ENCODE data around the gene GFER.
A peak's percentile ranks its signal among the peaks of the same experiment; 100 is the strongest.
"Not testable (repeated sequence)": the region's sequence is repeated elsewhere in the genome, so short reads cannot be mapped to it uniquely, and the experiment has no call there.

The GFER gene

GRCh38 chr16:1983544-1984346, at the start of gene GFER:
GFER (plus strand) TSS chr16:1984193; CDS start chr16:1984219, 26 bp downstream.
- DNase-seq: peak; percentile 84

DNA sequence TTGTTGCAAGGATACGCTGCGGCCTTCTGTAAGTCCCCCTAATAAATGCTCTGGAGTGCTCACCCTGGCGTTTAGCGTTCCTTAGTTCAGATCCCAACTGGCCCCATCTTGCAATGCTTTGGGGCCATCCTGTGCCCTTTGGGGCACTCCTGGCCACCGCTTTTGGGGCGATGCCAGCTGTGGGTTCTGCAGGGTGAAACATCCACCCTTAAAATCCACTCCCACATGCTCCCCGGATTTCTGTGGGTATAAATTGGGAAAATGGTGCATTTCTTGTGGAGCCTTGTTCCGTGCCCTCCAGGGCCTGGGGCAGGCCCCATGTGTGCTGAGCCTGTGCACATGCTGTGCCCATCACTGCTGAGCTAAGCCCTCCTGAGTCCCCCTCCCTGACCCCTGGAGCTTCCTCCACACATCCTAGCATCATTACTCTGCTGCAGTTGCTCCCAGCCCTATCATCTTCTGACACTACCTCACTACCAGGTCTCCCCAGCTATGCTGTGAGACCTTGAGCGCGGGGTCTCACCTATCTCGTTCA, 47.0 kb upstream of the GFER start:
- no peak for DNase-seq

GRCh38 chr16:1938316-1938715, 45.7 kb upstream of the GFER start:
- peak; percentile 56 for DNase-seq

DNA sequence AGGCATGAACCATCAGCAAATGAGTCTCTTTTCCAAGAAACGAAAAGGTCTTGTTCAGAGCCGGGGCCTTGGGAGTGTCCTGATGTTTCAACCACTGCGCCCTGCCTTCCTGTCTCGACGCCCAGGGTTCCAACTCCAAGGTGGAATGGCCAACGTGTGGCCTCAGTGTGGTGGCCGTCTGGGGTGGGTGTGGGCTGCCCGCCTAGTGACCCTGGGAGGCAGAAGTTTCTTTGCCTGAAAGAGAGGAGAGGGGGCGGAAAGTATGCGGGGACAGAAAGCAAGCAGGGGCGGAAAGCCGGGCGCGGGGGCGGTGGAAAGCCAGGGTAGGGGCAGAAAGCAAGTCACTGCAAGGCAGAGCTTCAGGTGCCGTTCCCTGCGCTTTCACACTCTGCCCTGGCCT, 45.1 kb upstream of the GFER start:
- DNase-seq: no peak

- not testable (repeated sequence) for DNase-seq
Measured at GRCh38 chr16:1939833-1940232, 44.2 kb upstream of the GFER start.

- no peak for DNase-seq
Measured at GRCh38 chr16:1940273-1941161, 43.5 kb upstream of the GFER start.

DNA sequence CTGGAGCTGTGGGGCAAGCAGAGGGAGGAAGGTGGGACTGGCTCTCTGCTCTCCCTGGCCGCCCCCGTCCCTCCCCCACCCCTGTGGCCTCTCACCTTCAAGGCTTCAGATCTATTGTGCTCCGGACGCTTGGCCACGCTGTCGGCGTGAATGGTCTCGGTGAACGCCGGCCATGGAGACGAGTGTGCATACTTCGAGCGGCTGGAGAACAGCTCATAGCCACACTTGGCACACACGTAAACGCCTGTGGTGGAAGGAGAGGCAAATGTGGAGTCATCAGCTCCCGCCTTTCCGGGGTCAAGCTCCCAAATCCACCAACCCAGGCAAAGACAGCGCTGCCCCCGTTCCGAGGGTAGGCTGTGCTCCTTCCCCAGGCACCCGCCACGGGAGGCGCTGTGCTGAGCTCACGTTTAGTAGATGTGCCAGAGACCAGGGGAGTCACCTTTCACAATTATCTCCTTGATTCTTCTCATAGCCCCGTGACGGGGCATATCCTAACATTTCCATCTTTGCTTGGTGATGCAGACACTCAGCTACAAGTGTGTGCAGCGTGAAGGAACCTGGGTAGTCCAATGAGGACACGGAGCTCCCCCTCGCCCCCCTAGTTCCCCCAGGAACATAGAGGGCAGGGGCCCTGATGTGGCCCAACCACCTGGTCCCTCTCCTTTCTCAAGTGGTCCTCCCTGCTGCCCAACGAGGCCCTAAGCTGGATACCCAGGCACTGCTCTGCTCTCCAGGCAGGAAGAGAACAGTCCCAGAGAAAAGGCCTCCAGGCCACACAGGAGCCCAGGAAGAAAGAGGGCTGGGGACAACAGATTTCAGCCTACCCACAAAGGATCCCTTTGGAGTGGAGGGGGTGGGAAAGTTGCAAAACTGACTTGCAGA, 42.6 kb upstream of the GFER start:
- DNase-seq: no peak

DNA sequence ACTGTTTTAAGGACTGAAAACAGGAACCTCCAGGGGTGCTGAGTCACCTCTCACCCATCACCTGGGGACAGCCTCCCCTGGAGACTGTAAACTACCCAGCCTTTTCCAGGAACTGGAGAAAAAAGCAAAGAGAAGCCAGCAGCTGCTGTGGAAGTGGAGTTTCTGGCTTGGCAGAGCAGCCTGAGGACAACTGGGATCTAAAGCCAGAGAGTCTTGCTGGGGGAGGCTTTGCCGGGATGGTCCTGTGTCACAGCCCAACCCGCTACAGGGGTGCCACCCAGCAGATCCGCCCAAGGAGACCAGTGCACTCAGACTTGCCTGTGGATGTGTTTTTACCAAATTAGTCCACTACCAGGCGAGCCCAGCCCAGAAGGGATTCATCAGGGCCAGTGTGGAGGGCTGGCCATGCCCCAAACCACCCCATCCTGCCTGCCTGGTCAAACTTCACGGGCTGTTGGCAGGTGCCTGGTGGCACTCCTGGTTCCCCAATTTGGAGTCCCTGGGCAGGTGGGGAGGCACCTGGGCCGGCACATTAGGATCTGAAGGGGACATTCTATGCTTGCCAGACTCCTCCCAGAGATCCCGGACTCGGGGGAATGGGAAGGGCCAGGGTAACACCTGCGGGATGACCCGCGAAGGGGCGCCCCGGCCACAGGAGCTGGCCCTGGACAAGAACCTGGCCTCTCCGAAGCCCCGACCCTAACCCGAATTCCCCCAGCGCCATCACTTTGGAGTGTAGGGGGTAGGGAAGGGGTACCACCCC, 41.8 kb upstream of the GFER start:
- DNase-seq: peak; percentile 55

DNA sequence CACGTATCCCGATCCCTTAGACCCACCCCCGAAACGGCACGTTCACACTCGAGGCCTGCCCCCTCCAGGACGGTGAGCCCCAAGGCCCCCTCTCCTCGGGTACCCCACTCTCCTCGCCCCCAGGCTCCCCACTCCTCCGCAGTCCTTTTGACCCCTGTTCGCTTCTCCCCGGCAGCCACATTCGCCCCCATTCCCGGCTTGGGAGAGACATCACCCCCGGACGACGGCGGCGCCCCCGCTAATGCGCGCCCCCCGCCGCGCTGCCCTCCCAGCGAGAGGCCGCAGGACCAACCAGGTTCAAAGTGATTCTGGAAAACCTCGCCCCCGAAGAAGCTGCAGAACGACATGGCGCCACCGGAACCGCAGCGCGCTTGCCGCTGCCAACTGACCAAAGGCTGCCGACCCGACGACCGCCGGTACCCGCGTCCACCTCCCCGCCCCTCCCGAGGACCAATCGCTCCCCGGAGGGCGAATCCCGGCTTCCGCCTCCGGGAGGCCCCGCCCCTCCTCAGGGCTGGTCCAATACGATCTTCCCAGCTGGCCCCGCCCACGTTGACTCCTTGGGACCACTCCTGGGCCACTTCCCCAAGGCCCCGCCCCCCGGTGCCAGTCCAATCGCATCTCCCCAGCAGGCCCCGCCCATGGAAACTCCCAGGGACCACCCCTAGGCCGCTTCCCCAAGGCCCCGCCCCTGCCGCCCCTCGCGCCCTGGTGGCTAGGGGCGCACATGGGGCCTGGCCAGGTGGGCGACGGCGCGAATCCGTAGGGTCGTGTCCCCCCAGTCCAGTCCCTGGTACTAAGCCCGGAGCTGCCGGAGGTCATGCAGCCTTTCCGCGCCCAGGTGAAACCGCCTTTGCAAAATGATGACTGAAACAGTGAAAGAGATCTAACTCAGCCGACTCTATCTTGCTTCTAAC, 40.9 kb upstream of the GFER start, which contains the start of gene MSRB1:
Gene MSRB1 (minus strand): TSS at position 390 of the 917 bp plus-strand sequence. CDS start 43 bp downstream, at position 347.
- peak; percentile 99 for DNase-seq

GRCh38 chr16:1944612-1945199, 39.3 kb upstream of the GFER start:
- DNase-seq: no peak

GRCh38 chr16:1945559-1946391, 38.2 kb upstream of the GFER start:
- no peak for DNase-seq

DNA sequence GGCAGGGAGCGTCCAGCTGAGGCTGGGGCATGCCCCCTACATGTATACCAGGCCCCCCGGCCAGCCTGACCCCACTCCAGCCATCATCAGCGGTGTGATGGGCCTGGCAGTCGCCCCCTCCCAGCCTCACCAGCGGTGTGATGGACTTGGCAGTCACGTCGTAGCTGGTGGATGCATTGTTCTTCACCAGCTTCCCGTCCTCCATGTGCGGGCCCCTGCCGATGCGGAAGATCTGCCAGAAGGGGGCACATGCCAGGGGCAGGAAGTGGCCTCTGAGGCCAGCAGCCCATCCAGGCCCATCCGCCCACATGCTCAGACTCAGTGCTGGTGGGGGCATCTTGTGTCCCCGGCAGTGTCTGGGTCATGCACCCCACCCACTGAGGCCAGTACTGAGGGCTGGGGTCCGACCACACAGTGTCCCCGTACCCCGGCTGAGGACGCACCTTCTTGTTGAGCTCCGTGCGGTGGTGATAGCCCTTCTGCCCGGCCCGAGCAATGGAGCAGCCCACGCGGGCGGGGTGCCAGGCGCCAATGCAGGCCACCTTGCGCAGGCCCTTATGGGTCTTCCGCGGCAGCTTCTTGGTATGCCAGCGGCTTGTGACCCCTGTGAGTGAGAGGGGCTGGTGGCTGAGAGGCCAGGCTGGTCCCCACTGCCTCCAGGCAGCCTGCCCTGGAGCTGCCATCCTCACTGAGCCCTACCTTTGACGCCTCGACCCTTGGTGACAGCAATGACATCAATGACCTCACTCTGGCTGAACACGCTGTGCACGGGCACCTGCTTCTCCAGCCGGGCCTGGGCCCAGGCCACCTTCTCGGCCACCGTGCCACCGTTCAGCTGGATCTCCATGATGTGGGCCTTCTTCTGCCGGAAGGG, 37.3 kb upstream of the GFER start:
- no peak for DNase-seq

DNA sequence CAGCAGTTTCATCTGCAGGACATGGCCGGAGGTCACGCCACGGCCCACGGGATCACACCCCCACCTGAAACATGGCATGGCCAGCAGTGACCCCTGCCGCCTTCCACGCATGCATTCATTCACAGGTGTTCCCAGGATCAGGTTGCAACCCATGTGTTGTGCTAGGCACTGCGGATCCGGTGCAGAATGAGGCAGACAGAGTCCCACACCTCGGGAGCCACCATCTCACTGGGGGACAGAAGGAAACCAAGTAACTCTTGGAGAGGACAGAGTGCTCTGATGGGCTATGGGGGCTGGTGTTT, 36.7 kb upstream of the GFER start:
- DNase-seq: no peak

DNA sequence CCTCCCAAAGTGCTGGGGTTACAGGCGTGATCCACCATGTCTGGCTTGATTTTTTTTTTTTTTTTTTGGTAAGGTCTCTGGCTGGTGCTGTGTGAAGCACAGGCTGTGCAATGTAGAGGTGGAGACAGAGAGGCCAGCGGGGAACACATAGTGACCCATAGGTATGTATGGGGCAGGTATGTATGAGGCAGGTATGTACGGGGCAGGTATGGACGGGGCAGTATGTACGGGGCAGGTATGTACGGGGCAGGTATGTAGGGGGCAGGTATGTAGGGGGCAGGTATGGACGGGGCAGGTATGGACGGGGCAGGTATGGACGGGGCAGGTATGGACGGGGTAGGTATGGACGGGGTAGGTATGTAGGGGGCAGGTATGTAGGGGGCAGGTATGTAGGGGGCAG, 34.5 kb upstream of the GFER start:
- DNase-seq: no peak

GRCh38 chr16:1950047-1950446, 33.9 kb upstream of the GFER start:
- no peak for DNase-seq

DNA sequence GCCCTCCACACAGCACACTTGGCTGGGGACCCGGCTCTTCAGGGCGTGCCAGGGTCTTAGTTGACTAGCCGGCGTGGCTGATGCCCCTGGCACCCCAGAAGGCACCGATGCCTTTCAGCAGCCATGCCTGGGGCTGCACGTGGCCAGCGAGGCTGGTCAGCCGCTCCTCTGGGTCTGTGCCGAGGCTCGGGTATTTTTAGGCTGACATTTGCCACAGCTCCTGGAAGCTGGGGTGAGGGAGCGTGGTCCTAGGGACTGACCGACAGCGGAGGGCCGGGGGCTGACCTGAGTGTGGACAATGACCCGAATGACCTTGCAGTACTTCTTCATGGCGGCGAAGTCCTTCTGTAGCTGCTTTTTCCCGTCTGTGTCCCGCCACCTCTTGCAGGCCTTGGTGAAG, 33.4 kb upstream of the GFER start:
- DNase-seq: no peak

GRCh38 chr16:1953734-1954133, 30.3 kb upstream of the GFER start:
- no peak for DNase-seq

DNA sequence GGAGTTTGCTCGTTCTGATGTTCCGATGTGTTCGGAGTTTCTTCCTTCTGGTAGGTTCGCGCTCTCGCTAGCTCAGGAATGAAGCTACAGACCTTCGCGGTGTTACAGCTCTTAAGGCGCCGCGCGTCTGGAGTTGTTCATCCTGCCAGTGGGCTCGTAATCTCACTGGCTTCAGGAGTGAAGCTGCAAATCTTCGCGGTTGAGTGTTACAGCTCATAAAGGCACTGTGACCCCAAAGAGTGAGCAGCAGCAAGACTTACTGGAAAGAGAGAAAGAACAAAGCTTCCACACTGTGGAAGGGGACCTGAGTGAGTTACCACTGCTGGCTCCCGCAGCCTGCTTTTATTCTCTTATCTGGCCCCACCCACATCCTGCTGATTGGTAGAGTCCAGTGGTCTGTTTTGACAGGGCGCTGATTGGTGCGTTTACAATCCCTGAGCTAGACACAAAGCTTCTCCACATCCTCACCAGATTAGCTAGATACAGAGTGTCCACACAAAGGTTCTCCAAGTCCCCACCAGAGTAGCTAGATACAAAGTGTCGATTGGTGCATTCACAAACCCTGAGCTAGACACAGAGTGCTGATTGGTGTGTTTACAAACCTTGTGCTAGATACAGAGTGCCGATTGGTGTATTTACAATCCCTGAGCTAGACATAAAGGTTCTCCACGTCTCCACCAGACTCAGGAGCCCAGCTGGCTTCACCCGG, 26.4 kb upstream of the GFER start:
- DNase-seq: not testable (repeated sequence)
